GM23338 (cell line): ENCODE measurements around the gene RCC2. TPM values are rescaled to one million over a fixed set of nuclear protein-coding genes. Genes with fewer than 3 reads are reported as not detected.

Experiments
- ATAC-seq: fragments of 200-7000 bp; cut with Tn5 transposase; 3 replicates; pipeline ENCODE4 v1.9.1; 2020
- DNase-seq: peaks from one replicate; pipeline ENCODE4 v3.0.0-alpha.2; 2015; ENCODE audit warnings: low spot score
- H2AFZ ChIP-seq: fragments of 200-600 bp; sonication (generic); 2 replicates; pipeline ENCODE4 v1.8.0; 2016; ENCODE audit warnings: antibody characterized with exemption, mild to moderate bottlenecking, moderate library complexity
- H3F3A ChIP-seq: fragments of 200-600 bp; sonication (generic); replicated peaks from 2 replicates; pipeline ENCODE4 v1.8.0; 2017; ENCODE audit warnings: antibody characterized with exemption, mixed run types, low read depth
- H3K27ac ChIP-seq: fragments of 200-600 bp; sonication (generic); 2 replicates; pipeline ENCODE4 v1.6.1; 2016; ENCODE audit warnings: low read depth
- H3K27me3 ChIP-seq: fragments of 200-600 bp; sonication (generic); 2 replicates; pipeline ENCODE4 v1.8.0; 2016; ENCODE audit warnings: mild to moderate bottlenecking, mixed run types, moderate library complexity; ENCODE audit not compliant: insufficient read depth
- H3K36me3 ChIP-seq: fragments of 200-600 bp; sonication (generic); 2 replicates; pipeline ENCODE4 v1.8.0; 2016; ENCODE audit warnings: mild to moderate bottlenecking; ENCODE audit not compliant: insufficient read depth
- H3K4me1 ChIP-seq: fragments of 200-600 bp; sonication (generic); 2 replicates; pipeline ENCODE4 v1.8.0; 2016; ENCODE audit warnings: mild to moderate bottlenecking, moderate library complexity; ENCODE audit not compliant: insufficient read depth
- H3K4me2 ChIP-seq: fragments of 200-600 bp; sonication (generic); 2 replicates; pipeline ENCODE4 v1.7.1; 2017; ENCODE audit warnings: mixed run types
- H3K4me3 ChIP-seq: fragments of 200-600 bp; sonication (generic); 2 replicates; pipeline ENCODE4 v1.6.1; 2016; ENCODE audit warnings: mixed run types
- H3K79me2 ChIP-seq: fragments of 200-600 bp; sonication (generic); replicated peaks from 2 replicates; pipeline ENCODE4 v1.8.0; 2017; ENCODE audit warnings: mild to moderate bottlenecking; ENCODE audit not compliant: insufficient read depth
- H3K9me2 ChIP-seq: fragments of 200-600 bp; sonication (generic); 2 replicates; pipeline ENCODE4 v1.8.0; 2017; ENCODE audit not compliant: insufficient read depth
- H4K20me1 ChIP-seq: fragments of 200-600 bp; sonication (generic); replicated peaks from 2 replicates; pipeline ENCODE4 v1.8.0; 2017; ENCODE audit warnings: mild to moderate bottlenecking; ENCODE audit not compliant: insufficient read depth
- H3K27ac Mint-ChIP-seq: 2 replicates; pipeline ENCODE4 v1.8.0; 2020; ENCODE audit warnings: inconsistent platforms, mild to moderate bottlenecking, moderate library complexity, mixed read lengths
- H3K27me3 Mint-ChIP-seq: 3 replicates; pipeline ENCODE4 v1.8.0; 2022; ENCODE audit warnings: low read depth, mild to moderate bottlenecking, moderate library complexity, mixed read lengths, inconsistent platforms; ENCODE audit not compliant: insufficient read depth, poor library complexity
- H3K36me3 Mint-ChIP-seq: 3 replicates; pipeline ENCODE4 v1.8.0; 2021; ENCODE audit warnings: low read depth, mild to moderate bottlenecking, inconsistent platforms, moderate library complexity, mixed read lengths
- H3K4me1 Mint-ChIP-seq: 3 replicates; pipeline ENCODE4 v1.8.0; 2020; ENCODE audit warnings: mild to moderate bottlenecking, inconsistent platforms, mixed read lengths
- H3K4me3 Mint-ChIP-seq: 3 replicates; pipeline ENCODE4 v1.8.0; 2021; ENCODE audit warnings: moderate library complexity, mild to moderate bottlenecking, inconsistent platforms, mixed read lengths
- H3K9me3 Mint-ChIP-seq: 3 replicates; pipeline ENCODE4 v1.8.0; 2020; ENCODE audit warnings: moderate library complexity, mild to moderate bottlenecking, inconsistent platforms, mixed read lengths
- CREB1 ChIP-seq: fragments of 250-450 bp; sonication (Bioruptor Pico); IDR thresholded peaks from 2 replicates; pipeline ENCODE4 v1.5.0; 2020; ENCODE audit warnings: low read depth, mild to moderate bottlenecking, moderate library complexity
- EZH2 ChIP-seq: fragments of 200-600 bp; sonication (generic); IDR thresholded peaks from one replicate; pipeline ENCODE4 v1.8.0; 2017; ENCODE audit warnings: antibody characterized with exemption, mild to moderate bottlenecking, low read depth; ENCODE audit not compliant: unreplicated experiment
- EZH2phosphoT487 ChIP-seq: fragments of 200-600 bp; sonication (generic); IDR thresholded peaks from one replicate; pipeline ENCODE4 v1.8.1; 2018; ENCODE audit warnings: antibody characterized with exemption; ENCODE audit not compliant: unreplicated experiment
- JUNB ChIP-seq: IDR thresholded peaks from one replicate; pipeline ENCODE4 v1.6.1; 2016; ENCODE audit warnings: antibody characterized with exemption; ENCODE audit not compliant: unreplicated experiment
- NANOG ChIP-seq: IDR thresholded peaks from 2 replicates; pipeline ENCODE4 v1.6.1; 2016; ENCODE audit warnings: antibody characterized with exemption, borderline replicate concordance
- POLR2AphosphoS5 ChIP-seq: IDR thresholded peaks from 2 replicates; pipeline ENCODE4 v1.6.1; 2016; ENCODE audit warnings: antibody characterized with exemption, low read depth
- REST ChIP-seq: IDR thresholded peaks from one replicate; pipeline ENCODE4 v1.6.1; 2018; ENCODE audit warnings: antibody characterized with exemption; ENCODE audit not compliant: unreplicated experiment
- STAT1 ChIP-seq: IDR thresholded peaks from one replicate; pipeline ENCODE4 v1.6.1; 2016; ENCODE audit warnings: antibody characterized with exemption; ENCODE audit not compliant: unreplicated experiment
- ZNF114 ChIP-seq: fragments of 250-450 bp; sonication (Bioruptor Pico); IDR thresholded peaks from 2 replicates; pipeline ENCODE4 v1.5.0; 2020; ENCODE audit warnings: mild to moderate bottlenecking, moderate library complexity
- polyA plus RNA-seq: library from polyadenylated mRNA; unstranded; fragments of >200 nt; fragmentation: Nextera tagmentation; extraction: Ambion mirVana; gene quantifications from 2 replicates; pipeline ENCODE4 v1.2.1, GENCODE V29; 2016
- total RNA-seq: library from RNA; depleted of rRNA; stranded (reverse); fragments of >200 nt; shearing (Covaris generic); gene quantifications from 2 replicates; pipeline ENCODE4 v1.2.3, GENCODE V29; 2014
- TF ChIP-seq, protein P1 (sequence below), 2 experiments: fragments of 200-600 bp in 1 of 2; sonication (generic) in 1 of 2; conservative IDR thresholded peaks; 2 replicates each; pipeline versions ENCODE4 v1.5.1 to v1.6.1; 2016 to 2017; ENCODE audit warnings: antibody characterized with exemption in 2 of 2, low read depth in 2 of 2, mild to moderate bottlenecking in 2 of 2, moderate library complexity in 1 of 2
- TF ChIP-seq, protein P2 (sequence below): IDR thresholded peaks from 2 replicates; pipeline ENCODE4 v1.6.1; 2016; ENCODE audit warnings: antibody characterized with exemption

RCC2 gene
- total and polyA plus RNA-seq, 2 experiments from 2014 or later = 97.1 to 386 TPM

DNA sequence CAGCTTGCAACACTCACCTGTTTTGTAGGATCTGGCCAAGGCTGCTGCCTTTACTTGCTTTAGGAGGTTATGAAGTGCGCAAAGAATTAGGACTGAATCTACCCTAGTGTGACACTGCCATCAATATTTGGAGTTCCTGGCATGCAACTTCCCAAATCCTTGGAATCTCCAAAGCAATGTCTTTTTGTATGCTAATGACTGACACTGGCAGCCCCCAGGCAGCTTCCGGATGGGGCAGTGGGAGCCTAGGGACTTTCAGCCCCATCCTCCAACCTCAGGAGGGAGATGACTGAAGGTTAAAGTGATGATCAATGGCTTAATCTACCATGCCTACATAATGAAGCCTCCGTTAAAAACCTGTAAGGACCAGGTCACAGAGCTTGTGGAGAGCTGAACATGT is 5.5 kb downstream of the RCC2 start:
- Mint-ChIP-seq H3K27me3 (peaks cover 27% of the 10 kb centered on the region), H3K9me3 (no peaks in the 10 kb centered on the region; the same call in 2 of the 3 replicates), H3K4me3 (peak overlapping the region; percentile 83), H3K27ac (peak overlapping the region; percentile 88), H3K4me1 (peaks cover 70% of the 10 kb centered on the region), H3K36me3 (peaks cover 88% of the 10 kb centered on the region)
- Histone ChIP-seq H3K4me3 (peak overlapping the region; percentile 80), H3K36me3 (peaks cover 29% of the 10 kb centered on the region), H3K27ac (peak overlapping the region; percentile 85), H2AFZ (no peak overlapping the region), H3K4me1 (peaks cover 68% of the 10 kb centered on the region), H3K4me2 (peak overlapping the region; percentile 96), H4K20me1 (peaks cover 54% of the 10 kb centered on the region), H3K79me2 (peaks cover 93% of the 10 kb centered on the region), H3K27me3 (no peaks in the 10 kb centered on the region), H3F3A (peaks cover 60% of the 10 kb centered on the region), H3K9me2 (no peaks in the 10 kb centered on the region)
- TF ChIP-seq EZH2phosphoT487 (no peak), POLR2AphosphoS5 (peak; percentile 51), EZH2 (no peak), STAT1 (no peak), ZNF114 (CRISPR knock-in tag) (no peak), CREB1 (CRISPR knock-in tag) (no peak), JUNB (no peak), NANOG (peak; percentile 64)
- TF ChIP-seq, protein P1, sequence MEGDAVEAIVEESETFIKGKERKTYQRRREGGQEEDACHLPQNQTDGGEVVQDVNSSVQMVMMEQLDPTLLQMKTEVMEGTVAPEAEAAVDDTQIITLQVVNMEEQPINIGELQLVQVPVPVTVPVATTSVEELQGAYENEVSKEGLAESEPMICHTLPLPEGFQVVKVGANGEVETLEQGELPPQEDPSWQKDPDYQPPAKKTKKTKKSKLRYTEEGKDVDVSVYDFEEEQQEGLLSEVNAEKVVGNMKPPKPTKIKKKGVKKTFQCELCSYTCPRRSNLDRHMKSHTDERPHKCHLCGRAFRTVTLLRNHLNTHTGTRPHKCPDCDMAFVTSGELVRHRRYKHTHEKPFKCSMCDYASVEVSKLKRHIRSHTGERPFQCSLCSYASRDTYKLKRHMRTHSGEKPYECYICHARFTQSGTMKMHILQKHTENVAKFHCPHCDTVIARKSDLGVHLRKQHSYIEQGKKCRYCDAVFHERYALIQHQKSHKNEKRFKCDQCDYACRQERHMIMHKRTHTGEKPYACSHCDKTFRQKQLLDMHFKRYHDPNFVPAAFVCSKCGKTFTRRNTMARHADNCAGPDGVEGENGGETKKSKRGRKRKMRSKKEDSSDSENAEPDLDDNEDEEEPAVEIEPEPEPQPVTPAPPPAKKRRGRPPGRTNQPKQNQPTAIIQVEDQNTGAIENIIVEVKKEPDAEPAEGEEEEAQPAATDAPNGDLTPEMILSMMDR (conservative IDR thresholded peaks at IDR 0.05; ENCODE audit: low read depth in 2 of 2) = 0 out of 4 replicates have a peak, but pooled peaks of 1 of the 2 experiments have one; percentile 5
- TF ChIP-seq, protein P2, sequence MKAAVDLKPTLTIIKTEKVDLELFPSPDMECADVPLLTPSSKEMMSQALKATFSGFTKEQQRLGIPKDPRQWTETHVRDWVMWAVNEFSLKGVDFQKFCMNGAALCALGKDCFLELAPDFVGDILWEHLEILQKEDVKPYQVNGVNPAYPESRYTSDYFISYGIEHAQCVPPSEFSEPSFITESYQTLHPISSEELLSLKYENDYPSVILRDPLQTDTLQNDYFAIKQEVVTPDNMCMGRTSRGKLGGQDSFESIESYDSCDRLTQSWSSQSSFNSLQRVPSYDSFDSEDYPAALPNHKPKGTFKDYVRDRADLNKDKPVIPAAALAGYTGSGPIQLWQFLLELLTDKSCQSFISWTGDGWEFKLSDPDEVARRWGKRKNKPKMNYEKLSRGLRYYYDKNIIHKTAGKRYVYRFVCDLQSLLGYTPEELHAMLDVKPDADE = peak; percentile 59; the same call in 1 of the 2 replicates
- ATAC-seq (peak; percentile 51), DNase-seq (peak; percentile 84)

DNA sequence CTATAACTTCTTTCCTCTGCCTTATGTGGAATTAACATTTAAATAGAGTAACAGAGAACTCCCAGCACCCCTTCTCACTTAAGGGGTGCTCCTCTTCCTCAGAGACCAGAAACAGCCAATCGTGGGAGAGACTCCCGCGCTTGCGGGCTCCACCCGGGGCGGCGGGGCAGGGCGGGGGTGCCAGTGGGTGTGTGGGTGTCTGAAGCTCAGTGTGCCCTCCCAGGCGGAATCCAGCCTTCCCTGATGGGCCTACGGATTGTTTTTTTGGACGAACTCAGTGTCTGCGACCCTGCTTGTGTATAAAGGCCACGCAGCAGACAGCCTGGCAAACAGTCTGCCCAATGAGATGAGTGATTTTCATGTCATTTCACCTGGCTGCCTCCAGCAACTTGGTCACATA is 6.2 kb downstream of the RCC2 start:
- Mint-ChIP-seq H3K27me3 (peaks cover 22% of the 10 kb centered on the region), H3K4me3 (peak overlapping the region; percentile 83), H3K27ac (peak overlapping the region; percentile 88), H3K36me3 (peaks cover 90% of the 10 kb centered on the region), H3K4me1 (peaks cover 77% of the 10 kb centered on the region), H3K9me3 (no peaks in the 10 kb centered on the region)
- ATAC-seq (no peak), DNase-seq (no peak)
- no peaks in the 10 kb centered on the region for H3K9me2 ChIP-seq
- no peaks in the 10 kb centered on the region for H3K27me3 ChIP-seq
- peaks cover 93% of the 10 kb centered on the region for H3K79me2 ChIP-seq
- H2AFZ ChIP-seq = no peak overlapping the region
- H3K4me1 ChIP-seq = peaks cover 76% of the 10 kb centered on the region
- H3K4me2 ChIP-seq = peak overlapping the region; percentile 96
- H3F3A ChIP-seq = peaks cover 67% of the 10 kb centered on the region
- peak overlapping the region; percentile 80 for H3K4me3 ChIP-seq
- H4K20me1 ChIP-seq = peaks cover 57% of the 10 kb centered on the region
- peaks cover 36% of the 10 kb centered on the region for H3K36me3 ChIP-seq
- peak overlapping the region; percentile 75 for H3K27ac ChIP-seq
- TF ChIP-seq REST = no peak
